ENCODE data around the gene DYNC1I2.

Gene DYNC1I2

DNA sequence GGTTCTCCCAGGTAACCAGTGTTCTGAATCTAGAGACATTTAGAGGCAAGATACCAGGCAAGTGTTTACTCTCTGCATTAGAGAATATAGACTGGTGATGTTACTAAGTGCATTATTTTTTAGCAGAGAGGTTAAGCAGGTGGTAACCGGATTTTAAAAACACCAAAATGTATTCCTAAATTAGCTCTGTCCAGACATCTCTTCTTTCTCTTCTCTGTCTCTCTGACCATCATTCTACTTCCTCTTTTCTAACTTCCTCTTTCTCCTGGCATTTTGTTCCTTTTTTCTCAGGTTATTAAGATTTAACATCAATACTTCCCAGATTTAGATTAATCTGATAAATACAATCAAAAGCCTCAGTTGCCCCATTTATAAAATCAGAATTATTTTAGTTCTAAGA is 31.7 kb upstream of the DYNC1I2 start:
- Histone ChIP-seq H3K9me3 (ENCODE audit: low read length) (0 out of 2 replicates have a peak, but pooled peaks cover 6% of the 10 kb centered on the region), H3K4me1 (ENCODE audit: insufficient read depth, low read length, severe bottlenecking) (peaks cover 15% of the 10 kb centered on the region), H3K4me2 (ENCODE audit: low read length) (peak overlapping the region; percentile 51), H3F3A (ENCODE audit: insufficient read depth, low read length) (no peaks in the 10 kb centered on the region), H4K20me1 (ENCODE audit: insufficient read depth, low read length) (no peaks in the 10 kb centered on the region), H3K9ac (ENCODE audit: low read length) (peak overlapping the region; percentile 22; the same call in 1 of the 2 replicates), H2AFZ (ENCODE audit: low read length) (no peak overlapping the region), H3K4me3 (ENCODE audit: low read depth, low read length, poor library complexity, severe bottlenecking) (peak overlapping the region; percentile 11), H3K27me3 (ENCODE audit: insufficient read depth, low read length) (no peaks in the 10 kb centered on the region), H3K79me2 (ENCODE audit: insufficient read depth, low read length) (no peaks in the 10 kb centered on the region), H3K9me2 (ENCODE audit: low read depth, low read length) (no peaks in the 10 kb centered on the region), H3K27ac (ENCODE audit: low read depth, low read length, poor library complexity, severe bottlenecking) (peak overlapping the region; percentile 92), H3K36me3 (ENCODE audit: insufficient read depth, low read length) (no peaks in the 10 kb centered on the region)
- TF ChIP-seq, protein P1, sequence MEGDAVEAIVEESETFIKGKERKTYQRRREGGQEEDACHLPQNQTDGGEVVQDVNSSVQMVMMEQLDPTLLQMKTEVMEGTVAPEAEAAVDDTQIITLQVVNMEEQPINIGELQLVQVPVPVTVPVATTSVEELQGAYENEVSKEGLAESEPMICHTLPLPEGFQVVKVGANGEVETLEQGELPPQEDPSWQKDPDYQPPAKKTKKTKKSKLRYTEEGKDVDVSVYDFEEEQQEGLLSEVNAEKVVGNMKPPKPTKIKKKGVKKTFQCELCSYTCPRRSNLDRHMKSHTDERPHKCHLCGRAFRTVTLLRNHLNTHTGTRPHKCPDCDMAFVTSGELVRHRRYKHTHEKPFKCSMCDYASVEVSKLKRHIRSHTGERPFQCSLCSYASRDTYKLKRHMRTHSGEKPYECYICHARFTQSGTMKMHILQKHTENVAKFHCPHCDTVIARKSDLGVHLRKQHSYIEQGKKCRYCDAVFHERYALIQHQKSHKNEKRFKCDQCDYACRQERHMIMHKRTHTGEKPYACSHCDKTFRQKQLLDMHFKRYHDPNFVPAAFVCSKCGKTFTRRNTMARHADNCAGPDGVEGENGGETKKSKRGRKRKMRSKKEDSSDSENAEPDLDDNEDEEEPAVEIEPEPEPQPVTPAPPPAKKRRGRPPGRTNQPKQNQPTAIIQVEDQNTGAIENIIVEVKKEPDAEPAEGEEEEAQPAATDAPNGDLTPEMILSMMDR (IDR thresholded peaks at IDR 0.05; ENCODE audit: low read length) = no peak
- no peak for TF ChIP-seq EZH2 (IDR thresholded peaks at IDR 0.05; ENCODE audit: borderline replicate concordance, low read length)

- Histone ChIP-seq H3K4me1 (ENCODE audit: insufficient read depth, low read length, severe bottlenecking) (no peaks in the 10 kb centered on the region), H3K9me3 (ENCODE audit: low read length) (no peaks in the 10 kb centered on the region), H3K4me3 (ENCODE audit: low read depth, low read length, poor library complexity, severe bottlenecking) (no peak overlapping the region), H4K20me1 (ENCODE audit: insufficient read depth, low read length) (no peaks in the 10 kb centered on the region), H2AFZ (ENCODE audit: low read length) (no peak overlapping the region), H3K36me3 (ENCODE audit: insufficient read depth, low read length) (no peaks in the 10 kb centered on the region), H3K9me2 (ENCODE audit: low read depth, low read length) (no peaks in the 10 kb centered on the region), H3K27ac (ENCODE audit: low read depth, low read length, poor library complexity, severe bottlenecking) (no peak overlapping the region), H3K27me3 (ENCODE audit: insufficient read depth, low read length) (no peaks in the 10 kb centered on the region), H3F3A (ENCODE audit: insufficient read depth, low read length) (no peaks in the 10 kb centered on the region), H3K79me2 (ENCODE audit: insufficient read depth, low read length) (no peaks in the 10 kb centered on the region), H3K9ac (ENCODE audit: low read length) (no peak overlapping the region), H3K4me2 (ENCODE audit: low read length) (no peak overlapping the region)
- TF ChIP-seq EZH2 (IDR thresholded peaks at IDR 0.05; ENCODE audit: borderline replicate concordance, low read length) = no peak
- TF ChIP-seq, protein P1 (IDR thresholded peaks at IDR 0.05; ENCODE audit: low read length) = no peak
These were observed 20.2 kb upstream of the DYNC1I2 start for GRCh38 chr2:171667041-171667440.

GRCh38 chr2:171668183-171668582 is 19.1 kb upstream of the DYNC1I2 start:
- no peaks in the 10 kb centered on the region for H3K4me1 ChIP-seq (ENCODE audit: insufficient read depth, low read length, severe bottlenecking)
- TF ChIP-seq, protein P1 (IDR thresholded peaks at IDR 0.05; ENCODE audit: low read length) = no peak
- no peak for TF ChIP-seq EZH2 (IDR thresholded peaks at IDR 0.05; ENCODE audit: borderline replicate concordance, low read length)
- no peak overlapping the region for H3K9ac ChIP-seq (ENCODE audit: low read length)
- no peaks in the 10 kb centered on the region for H3K27me3 ChIP-seq (ENCODE audit: insufficient read depth, low read length)
- H4K20me1 ChIP-seq (ENCODE audit: insufficient read depth, low read length) = no peaks in the 10 kb centered on the region
- H3K79me2 ChIP-seq (ENCODE audit: insufficient read depth, low read length) = no peaks in the 10 kb centered on the region
- H3K27ac ChIP-seq (ENCODE audit: low read depth, low read length, poor library complexity, severe bottlenecking) = no peak overlapping the region
- no peaks in the 10 kb centered on the region for H3K9me3 ChIP-seq (ENCODE audit: low read length)
- H3K36me3 ChIP-seq (ENCODE audit: insufficient read depth, low read length) = no peaks in the 10 kb centered on the region
- no peak overlapping the region for H3K4me2 ChIP-seq (ENCODE audit: low read length)
- no peaks in the 10 kb centered on the region for H3F3A ChIP-seq (ENCODE audit: insufficient read depth, low read length)
- no peaks in the 10 kb centered on the region for H3K9me2 ChIP-seq (ENCODE audit: low read depth, low read length)
- no peak overlapping the region for H3K4me3 ChIP-seq (ENCODE audit: low read depth, low read length, poor library complexity, severe bottlenecking)
- no peak overlapping the region for H2AFZ ChIP-seq (ENCODE audit: low read length)

Measured in OCI-LY1 (cell line).